Naive thymus-derived CD4-positive, alpha-beta T cell (primary cell): Measurements from ENCODE around the gene ZSWIM6. TPM values are rescaled to one million over a fixed set of nuclear protein-coding genes. Genes with fewer than 3 reads are reported as not detected.
A peak's percentile ranks its signal among the peaks of the same experiment; 100 is the strongest.

ENCODE experiments used
- ATAC-seq: fragments of 150-1000 bp; cut with Tn5 transposase; 2 replicates; pipeline ENCODE4 v1.10.0; 2021; ENCODE audit warnings: mild to moderate bottlenecking, moderate library complexity
- CTCF ChIA-PET: fragments of 350-600 bp; sonication (Branson Sonifier 250); formaldehyde crosslinking; loops from one replicate; lab custom pipeline; 2021; ENCODE audit warnings: antibody characterized with exemption; lab: Charles Lee
- POLR2A ChIA-PET: fragments of 350-600 bp; sonication (Branson Sonifier 250); formaldehyde crosslinking; loops from one replicate; lab custom pipeline; 2021; ENCODE audit warnings: antibody characterized with exemption, inconsistent platforms; lab: Charles Lee
- DNase-seq, 9 donors: peaks; one replicate each; pipeline versions ENCODE4 v3.0.0 to v3.0.0-alpha.2; 2020 to 2022; ENCODE audit warnings: mixed read lengths in 1 of 9
- H3K27ac ChIP-seq: one replicate; pipeline ENCODE4 v1.7.0; 2013; ENCODE audit warnings: mild to moderate bottlenecking, low read depth, low read length, moderate library complexity
- H3K27me3 ChIP-seq, 2 donors: one replicate each; pipeline ENCODE4 v1.7.0; 2013; ENCODE audit warnings: low read length in 2 of 2, mild to moderate bottlenecking in 2 of 2, moderate library complexity in 2 of 2; ENCODE audit not compliant: control insufficient read depth in 2 of 2, insufficient read depth in 2 of 2
- H3K36me3 ChIP-seq, 3 experiments: 1 replicate in 2 of 3; 2 replicates in 1 of 3; pipeline ENCODE4 v1.7.0; 2013; ENCODE audit warnings: low read length in 3 of 3, mild to moderate bottlenecking in 3 of 3, moderate library complexity in 1 of 3; ENCODE audit not compliant: insufficient read depth in 3 of 3, control insufficient read depth in 2 of 3
- H3K4me1 ChIP-seq, 2 donors: one replicate each; pipeline ENCODE4 v1.7.0; 2013; ENCODE audit warnings: low read length in 2 of 2, mild to moderate bottlenecking in 2 of 2, moderate library complexity in 1 of 2; ENCODE audit not compliant: control insufficient read depth in 2 of 2, insufficient read depth in 2 of 2
- H3K4me3 ChIP-seq: 2 replicates; pipeline ENCODE4 v1.7.0; 2013; ENCODE audit warnings: mild to moderate bottlenecking, low read length
- H3K9me3 ChIP-seq, 3 experiments: 1 replicate in 2 of 3; 2 replicates in 1 of 3; pipeline ENCODE4 v1.7.0; 2013; ENCODE audit warnings: low read length in 3 of 3; ENCODE audit not compliant: control insufficient read depth in 2 of 3
- H3K27ac Mint-ChIP-seq, 9 donors: one replicate each; pipeline ENCODE4 v1.8.0; 2020 to 2022; ENCODE audit warnings: mixed read lengths in 9 of 9, mild to moderate bottlenecking in 8 of 9, moderate library complexity in 5 of 9, inconsistent platforms in 2 of 9
- H3K27me3 Mint-ChIP-seq, 5 donors: one replicate each; pipeline ENCODE4 v1.8.0; 2021 to 2022; ENCODE audit warnings: mixed read lengths in 5 of 5, mild to moderate bottlenecking in 1 of 5
- H3K36me3 Mint-ChIP-seq, 5 donors: one replicate each; pipeline ENCODE4 v1.8.0; 2020 to 2022; ENCODE audit warnings: mixed read lengths in 5 of 5, mild to moderate bottlenecking in 3 of 5, inconsistent platforms in 1 of 5
- H3K4me1 Mint-ChIP-seq, 7 donors: one replicate each; pipeline ENCODE4 v1.8.0; 2020 to 2022; ENCODE audit warnings: mixed read lengths in 7 of 7, mild to moderate bottlenecking in 3 of 7, inconsistent platforms in 1 of 7
- H3K4me3 Mint-ChIP-seq, 10 donors: one replicate each; pipeline ENCODE4 v1.8.0; 2020 to 2022; ENCODE audit warnings: mild to moderate bottlenecking in 10 of 10, mixed read lengths in 10 of 10, moderate library complexity in 6 of 10, inconsistent platforms in 2 of 10
- H3K9me3 Mint-ChIP-seq, 11 donors: one replicate each; pipeline ENCODE4 v1.8.0; 2020 to 2022; ENCODE audit warnings: mixed read lengths in 11 of 11, mild to moderate bottlenecking in 4 of 11, inconsistent platforms in 1 of 11, moderate library complexity in 1 of 11
- intact Hi-C, 2 donors: fragments of 100-400 bp; cut with micrococcal nuclease; formaldehyde crosslinking; loops; one replicate each; pipeline ENCODE4 v1.15.1; 2023
- polyA plus RNA-seq, 2 donors: library from polyadenylated mRNA; unstranded; fragments of 300-500 nt; fragmentation: Illumina TruSeq; gene quantifications; one replicate each; pipeline ENCODE4 v1.2.3, GENCODE V29; 2021
- total RNA-seq, 6 experiments: library from RNA in 5 of 6; stranded (reverse) in 5 of 6; gene quantifications; 1 replicate in 5 of 6; 2 replicates in 1 of 6; pipeline ENCODE4 v1.2.3 and lab custom pipeline; 2021 to 2026

The ZSWIM6 gene
- total and polyA plus RNA-seq, 7 experiments from 2014 or later: 0.29 to 18.5 (median 8.2) TPM

- intact Hi-C loops: no loop called here
- Mint-ChIP-seq H3K36me3 (no peaks in the 10 kb centered on the region), H3K4me3 (peak overlapping the region in 1 of 10 donors; percentile 26), H3K27ac (no peak overlapping the region), H3K4me1 (peaks cover 0 to 21% (median 0%) of the 10 kb centered on the region in 7 donors), H3K9me3 (peaks cover 0 to 1% (median 0%) of the 10 kb centered on the region in 11 donors), H3K27me3 (peaks cover 0 to 26% (median 12%) of the 10 kb centered on the region in 5 donors)
- no peaks in the 10 kb centered on the region for H3K27me3 ChIP-seq
- no peak for DNase-seq
- H3K36me3 ChIP-seq: no peaks in the 10 kb centered on the region
- CTCF ChIA-PET: no interaction called here
- H3K4me1 ChIP-seq: no peaks in the 10 kb centered on the region
- H3K9me3 ChIP-seq: no peaks in the 10 kb centered on the region
- no peak overlapping the region for H3K27ac ChIP-seq
- no peak for ATAC-seq
- H3K4me3 ChIP-seq: no peak overlapping the region
- POLR2A ChIA-PET: interaction anchor here (1.2 kb wide), 1 partner anchor 29 kb away, joined by 3 read pairs; the partner anchor contains the start of gene ZSWIM6
Observed at GRCh38 chr5:61303346-61303745, 28.7 kb upstream of the ZSWIM6 start.

GRCh38 chr5:61304590-61305381 lies 27.3 kb upstream of the ZSWIM6 start:
- no peaks in the 10 kb centered on the region for H3K27me3 ChIP-seq
- peaks cover 0 to 37% (median 22%) of the 10 kb centered on the region in 5 donors for H3K27me3 Mint-ChIP-seq
- no peak for DNase-seq
- intact Hi-C loops: no loop called here
- no peaks in the 10 kb centered on the region for H3K36me3 Mint-ChIP-seq
- H3K4me3 Mint-ChIP-seq: no peak overlapping the region
- H3K4me1 ChIP-seq: no peaks in the 10 kb centered on the region
- H3K36me3 ChIP-seq: no peaks in the 10 kb centered on the region
- H3K4me1 Mint-ChIP-seq: peaks cover 0 to 21% (median 0%) of the 10 kb centered on the region in 7 donors
- ATAC-seq: peak; percentile 59
- no peak overlapping the region for H3K4me3 ChIP-seq
- CTCF ChIA-PET: no interaction called here
- H3K9me3 ChIP-seq: no peaks in the 10 kb centered on the region
- H3K27ac Mint-ChIP-seq: peak overlapping the region in 1 of 9 donors; percentile 60
- H3K27ac ChIP-seq: no peak overlapping the region
- no peaks in the 10 kb centered on the region for H3K9me3 Mint-ChIP-seq
- POLR2A ChIA-PET: interaction anchor here (0.7 to 1.2 kb wide), 2 partner anchors 27 to 332 kb away, joined by 3 read pairs; partner anchors contain the start of gene ZSWIM6

DNA sequence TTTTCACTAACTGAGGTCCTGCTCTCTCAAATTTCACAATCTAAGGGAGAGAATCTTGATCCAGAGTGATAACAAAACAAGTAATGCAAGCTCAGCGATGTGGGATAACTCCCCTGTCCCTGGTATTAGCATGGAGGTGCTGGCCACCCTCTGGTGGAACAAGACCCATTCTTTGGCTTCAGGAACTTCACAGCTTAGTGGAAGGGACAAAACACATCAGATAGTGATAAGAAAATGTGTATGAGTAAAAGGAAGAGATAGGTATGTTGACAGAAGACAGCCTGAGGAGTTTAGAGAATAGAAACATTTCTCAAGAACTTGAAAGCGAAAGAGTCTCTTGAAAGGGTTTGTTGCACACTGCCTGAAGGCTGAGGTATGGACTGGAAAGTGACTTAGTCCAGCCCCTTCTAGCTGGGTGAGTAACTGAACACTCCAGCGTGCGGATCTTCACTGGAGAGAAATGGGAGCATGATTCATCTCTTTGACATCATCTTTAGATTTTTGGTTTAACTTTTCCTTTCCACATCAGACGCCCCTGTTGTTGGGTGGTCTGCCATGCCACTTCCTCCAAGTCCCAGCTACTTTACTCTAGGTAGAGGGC lies 25.4 kb upstream of the ZSWIM6 start:
- H3K36me3 Mint-ChIP-seq: no peaks in the 10 kb centered on the region
- DNase-seq (peak in 1 of 9 donors; percentile 30), ATAC-seq (peak; percentile 47)
- ChIA-PET POLR2A (no interaction called here), CTCF (no interaction called here)
- intact Hi-C loops: loop anchor here in 1 of 2 donors (2.0 kb wide), 1 partner anchor 24 kb away; no protein-coding TSS in a partner anchor
- H3K9me3 Mint-ChIP-seq: no peaks in the 10 kb centered on the region
- no peaks in the 10 kb centered on the region for H3K9me3 ChIP-seq
- H3K27ac Mint-ChIP-seq: peak overlapping the region in 1 of 9 donors; percentile 82
- peaks cover 0 to 21% (median 0%) of the 10 kb centered on the region in 7 donors for H3K4me1 Mint-ChIP-seq
- H3K4me3 Mint-ChIP-seq: peak overlapping the region in 1 of 10 donors; percentile 61
- no peak overlapping the region for H3K4me3 ChIP-seq
- H3K27ac ChIP-seq: no peak overlapping the region
- no peaks in the 10 kb centered on the region for H3K27me3 ChIP-seq
- H3K4me1 ChIP-seq: no peaks in the 10 kb centered on the region
- H3K36me3 ChIP-seq: no peaks in the 10 kb centered on the region
- peaks cover 2 to 41% (median 22%) of the 10 kb centered on the region in 5 donors for H3K27me3 Mint-ChIP-seq

GRCh38 chr5:61307191-61307590 lies 24.9 kb upstream of the ZSWIM6 start:
- Histone ChIP-seq H3K4me1 (no peaks in the 10 kb centered on the region), H3K27ac (no peak overlapping the region), H3K27me3 (no peaks in the 10 kb centered on the region), H3K9me3 (no peaks in the 10 kb centered on the region), H3K36me3 (no peaks in the 10 kb centered on the region), H3K4me3 (no peak overlapping the region)
- intact Hi-C loops: loop anchor here in 1 of 2 donors (2.0 kb wide), 1 partner anchor 24 kb away; no protein-coding TSS in a partner anchor
- Mint-ChIP-seq H3K4me1 (peaks cover 0 to 21% (median 0%) of the 10 kb centered on the region in 7 donors), H3K27me3 (peaks cover 2 to 41% (median 22%) of the 10 kb centered on the region in 5 donors), H3K4me3 (peak overlapping the region in 1 of 10 donors; percentile 61), H3K36me3 (no peaks in the 10 kb centered on the region), H3K27ac (peak overlapping the region in 1 of 9 donors; percentile 82), H3K9me3 (no peaks in the 10 kb centered on the region)
- DNase-seq (no peak), ATAC-seq (no peak)
- POLR2A ChIA-PET: no interaction called here
- CTCF ChIA-PET: no interaction called here

GRCh38 chr5:61307611-61308010 lies 24.4 kb upstream of the ZSWIM6 start:
- Mint-ChIP-seq H3K36me3 (no peaks in the 10 kb centered on the region), H3K4me1 (peaks cover 0 to 21% (median 0%) of the 10 kb centered on the region in 7 donors), H3K27me3 (peaks cover 5 to 41% (median 22%) of the 10 kb centered on the region in 5 donors), H3K27ac (no peak overlapping the region), H3K9me3 (no peaks in the 10 kb centered on the region), H3K4me3 (peak overlapping the region in 1 of 10 donors; percentile 61)
- Histone ChIP-seq H3K4me3 (no peak overlapping the region), H3K9me3 (no peaks in the 10 kb centered on the region), H3K27ac (no peak overlapping the region), H3K4me1 (no peaks in the 10 kb centered on the region), H3K36me3 (no peaks in the 10 kb centered on the region), H3K27me3 (no peaks in the 10 kb centered on the region)
- ATAC-seq (no peak), DNase-seq (no peak)
- CTCF ChIA-PET: no interaction called here
- intact Hi-C loops: loop anchor here in 1 of 2 donors (2.0 kb wide), 1 partner anchor 23 kb away; no protein-coding TSS in a partner anchor
- POLR2A ChIA-PET: no interaction called here

GRCh38 chr5:61308712-61309111 lies 23.3 kb upstream of the ZSWIM6 start:
- Histone ChIP-seq H3K27ac (no peak overlapping the region), H3K27me3 (no peaks in the 10 kb centered on the region), H3K4me1 (no peaks in the 10 kb centered on the region), H3K9me3 (no peaks in the 10 kb centered on the region), H3K4me3 (no peak overlapping the region), H3K36me3 (no peaks in the 10 kb centered on the region)
- ATAC-seq: no peak
- Mint-ChIP-seq H3K4me1 (peaks cover 0 to 13% (median 0%) of the 10 kb centered on the region in 7 donors), H3K27ac (no peak overlapping the region), H3K36me3 (no peaks in the 10 kb centered on the region), H3K9me3 (no peaks in the 10 kb centered on the region), H3K4me3 (no peak overlapping the region), H3K27me3 (peaks cover 10 to 41% (median 22%) of the 10 kb centered on the region in 5 donors)
- intact Hi-C loops: no loop called here
- DNase-seq: no peak
- POLR2A ChIA-PET: no interaction called here
- CTCF ChIA-PET: no interaction called here
